Body of pancreas (tissue), 4 donors: ENCODE results near the gene KRTAP9-1.

Experiments used
- POLR2A ChIP-seq, 3 donors: fragments of 450-650 bp; IDR thresholded peaks; one replicate each; pipeline ENCODE4 v1.6.1; 2016; ENCODE audit warnings: antibody characterized with exemption in 3 of 3, mild to moderate bottlenecking in 2 of 3
- TF ChIP-seq, protein P1 (sequence below), 7 experiments: fragments of 450-650 bp in 4 of 7; fragments of 200-600 bp in 3 of 7; sonication (generic) in 3 of 7; IDR thresholded peaks; one replicate each; pipeline ENCODE4 v1.5.1; 2016 to 2019; ENCODE audit warnings: antibody characterized with exemption in 7 of 7

DNA sequence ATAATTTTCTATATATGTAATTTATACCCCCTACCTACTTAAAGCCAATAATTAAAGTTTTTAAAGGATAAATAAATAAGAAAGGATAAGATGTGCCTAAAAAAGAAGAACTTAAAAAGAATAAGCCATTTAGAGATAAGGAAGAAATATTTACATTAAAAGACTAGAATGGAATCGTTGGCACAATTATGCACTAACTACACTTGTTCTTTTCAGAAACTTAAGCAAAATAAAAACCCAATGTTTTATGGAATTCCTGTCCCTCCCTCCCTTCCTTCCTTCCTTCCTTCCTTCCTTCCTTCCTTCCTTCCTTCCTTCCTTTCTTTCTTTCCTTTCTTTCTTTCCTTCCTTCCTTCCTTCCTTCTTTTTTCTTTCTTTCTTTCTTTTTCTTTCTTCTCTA lies 44.8 kb upstream of the KRTAP9-1 start:
- TF ChIP-seq, protein P1, sequence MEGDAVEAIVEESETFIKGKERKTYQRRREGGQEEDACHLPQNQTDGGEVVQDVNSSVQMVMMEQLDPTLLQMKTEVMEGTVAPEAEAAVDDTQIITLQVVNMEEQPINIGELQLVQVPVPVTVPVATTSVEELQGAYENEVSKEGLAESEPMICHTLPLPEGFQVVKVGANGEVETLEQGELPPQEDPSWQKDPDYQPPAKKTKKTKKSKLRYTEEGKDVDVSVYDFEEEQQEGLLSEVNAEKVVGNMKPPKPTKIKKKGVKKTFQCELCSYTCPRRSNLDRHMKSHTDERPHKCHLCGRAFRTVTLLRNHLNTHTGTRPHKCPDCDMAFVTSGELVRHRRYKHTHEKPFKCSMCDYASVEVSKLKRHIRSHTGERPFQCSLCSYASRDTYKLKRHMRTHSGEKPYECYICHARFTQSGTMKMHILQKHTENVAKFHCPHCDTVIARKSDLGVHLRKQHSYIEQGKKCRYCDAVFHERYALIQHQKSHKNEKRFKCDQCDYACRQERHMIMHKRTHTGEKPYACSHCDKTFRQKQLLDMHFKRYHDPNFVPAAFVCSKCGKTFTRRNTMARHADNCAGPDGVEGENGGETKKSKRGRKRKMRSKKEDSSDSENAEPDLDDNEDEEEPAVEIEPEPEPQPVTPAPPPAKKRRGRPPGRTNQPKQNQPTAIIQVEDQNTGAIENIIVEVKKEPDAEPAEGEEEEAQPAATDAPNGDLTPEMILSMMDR (IDR thresholded peaks at IDR 0.05), result no peak
- TF ChIP-seq POLR2A (IDR thresholded peaks at IDR 0.05), result no peak
